SU-DHL-6 (cell line): ENCODE measurements around the gene NRTN.

Source experiments
- H2AFZ ChIP-seq: fragments of 200-600 bp; sonication (generic); 2 replicates; pipeline ENCODE4 v1.6.1; 2014; ENCODE audit warnings: low read depth, mild to moderate bottlenecking, moderate library complexity, mixed read lengths, antibody characterized with exemption, low read length; ENCODE audit not compliant: severe bottlenecking
- H3F3A ChIP-seq: fragments of 200-600 bp; shearing (Covaris generic); 2 replicates; pipeline ENCODE4 v1.6.0; 2016; ENCODE audit warnings: antibody characterized with exemption, mild to moderate bottlenecking; ENCODE audit not compliant: insufficient read depth
- H3K27ac ChIP-seq: fragments of 200-600 bp; sonication (generic); 2 replicates; pipeline ENCODE4 v1.5.1; 2016; ENCODE audit warnings: low read depth, mild to moderate bottlenecking, low read length, moderate library complexity, mixed read lengths
- H3K27me3 ChIP-seq: fragments of 200-600 bp; sonication (generic), shearing (Covaris generic); 2 replicates; pipeline ENCODE4 v1.6.0; 2014; ENCODE audit warnings: mild to moderate bottlenecking, low read length
- H3K36me3 ChIP-seq: fragments of 200-600 bp; sonication (generic); 2 replicates; pipeline ENCODE4 v1.6.1; 2014; ENCODE audit warnings: mild to moderate bottlenecking, low read length, mixed read lengths
- H3K4me2 ChIP-seq: fragments of 300-600, 200-600 bp; shearing (Covaris generic), sonication (generic); 2 replicates; pipeline ENCODE4 v1.6.0; 2014; ENCODE audit warnings: low read length, low read depth, mild to moderate bottlenecking; ENCODE audit not compliant: poor library complexity, severe bottlenecking
- H3K4me3 ChIP-seq: fragments of 200-600 bp; sonication (generic); 2 replicates; pipeline ENCODE4 v1.5.1; 2014; ENCODE audit warnings: antibody characterized with exemption, low read length, mild to moderate bottlenecking, mixed read lengths; ENCODE audit not compliant: insufficient read depth, poor library complexity, severe bottlenecking
- H3K79me2 ChIP-seq: fragments of 200-600 bp; sonication (generic); 2 replicates; pipeline ENCODE4 v1.6.1; 2014; ENCODE audit warnings: mild to moderate bottlenecking, low read length, moderate library complexity; ENCODE audit not compliant: insufficient read depth
- H3K9ac ChIP-seq: fragments of 200-600 bp; sonication (generic); 2 replicates; pipeline ENCODE4 v1.7.0; 2014; ENCODE audit warnings: mild to moderate bottlenecking, low read length
- H3K9me2 ChIP-seq: fragments of 200-600 bp; sonication (generic); replicated peaks from 2 replicates; pipeline ENCODE4 v1.6.1; 2014; ENCODE audit warnings: low read length; ENCODE audit not compliant: insufficient read depth
- H3K9me3 ChIP-seq: fragments of 200-600 bp; sonication (generic); 2 replicates; pipeline ENCODE4 v1.6.1; 2014; ENCODE audit warnings: low read length, mixed read lengths; ENCODE audit not compliant: insufficient read depth
- H4K20me1 ChIP-seq: fragments of 200-600 bp; sonication (generic); 2 replicates; pipeline ENCODE4 v1.6.1; 2014; ENCODE audit warnings: low read depth, mild to moderate bottlenecking, antibody characterized with exemption, low read length, moderate library complexity, mixed read lengths
- EZH2phosphoT487 ChIP-seq: fragments of 200-600 bp; sonication (generic), shearing (Covaris generic); conservative IDR thresholded peaks from 2 replicates; pipeline ENCODE4 v1.6.1; 2018; ENCODE audit warnings: mild to moderate bottlenecking, antibody characterized with exemption, low read length, moderate library complexity, mixed read lengths
- TF ChIP-seq, protein P1 (sequence below): fragments of 200-600 bp; sonication (generic); IDR thresholded peaks from one replicate; pipeline ENCODE4 v1.5.1; 2017; ENCODE audit warnings: antibody characterized with exemption, mild to moderate bottlenecking, low read length, moderate library complexity; ENCODE audit not compliant: insufficient read depth, poor library complexity, severe bottlenecking

The NRTN gene

DNA sequence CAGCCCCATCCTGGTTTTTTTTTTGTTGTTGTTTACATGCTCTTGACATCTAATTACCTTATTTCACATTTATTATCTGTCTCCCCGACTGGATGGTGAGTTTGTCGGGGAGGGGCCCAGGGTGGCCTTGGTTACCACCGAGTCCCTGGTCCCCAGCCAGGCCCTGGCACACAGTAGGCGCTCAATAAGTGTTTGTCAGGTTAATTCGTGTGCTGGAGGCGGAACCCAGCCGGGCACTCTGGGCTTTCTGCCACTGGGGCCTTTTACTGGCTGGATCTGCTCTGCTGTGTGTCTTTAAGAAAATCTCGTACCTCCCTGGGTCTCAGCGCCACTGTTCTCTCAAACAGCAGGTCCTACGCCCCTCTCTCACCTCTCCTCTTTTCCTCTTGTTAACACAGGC, 4.6 kb downstream of the NRTN start:
- Histone ChIP-seq H3K4me3 (no peak overlapping the region), H3K27me3 (no peaks in the 10 kb centered on the region), H3K9me2 (no peaks in the 10 kb centered on the region), H3K9me3 (no peaks in the 10 kb centered on the region), H3K79me2 (no peaks in the 10 kb centered on the region), H3K4me2 (no peak overlapping the region), H2AFZ (no peak overlapping the region), H4K20me1 (no peaks in the 10 kb centered on the region), H3K27ac (no peak overlapping the region), H3F3A (no peaks in the 10 kb centered on the region), H3K9ac (no peak overlapping the region), H3K36me3 (no peaks in the 10 kb centered on the region)
- TF ChIP-seq EZH2phosphoT487, result no peak
- TF ChIP-seq, protein P1, sequence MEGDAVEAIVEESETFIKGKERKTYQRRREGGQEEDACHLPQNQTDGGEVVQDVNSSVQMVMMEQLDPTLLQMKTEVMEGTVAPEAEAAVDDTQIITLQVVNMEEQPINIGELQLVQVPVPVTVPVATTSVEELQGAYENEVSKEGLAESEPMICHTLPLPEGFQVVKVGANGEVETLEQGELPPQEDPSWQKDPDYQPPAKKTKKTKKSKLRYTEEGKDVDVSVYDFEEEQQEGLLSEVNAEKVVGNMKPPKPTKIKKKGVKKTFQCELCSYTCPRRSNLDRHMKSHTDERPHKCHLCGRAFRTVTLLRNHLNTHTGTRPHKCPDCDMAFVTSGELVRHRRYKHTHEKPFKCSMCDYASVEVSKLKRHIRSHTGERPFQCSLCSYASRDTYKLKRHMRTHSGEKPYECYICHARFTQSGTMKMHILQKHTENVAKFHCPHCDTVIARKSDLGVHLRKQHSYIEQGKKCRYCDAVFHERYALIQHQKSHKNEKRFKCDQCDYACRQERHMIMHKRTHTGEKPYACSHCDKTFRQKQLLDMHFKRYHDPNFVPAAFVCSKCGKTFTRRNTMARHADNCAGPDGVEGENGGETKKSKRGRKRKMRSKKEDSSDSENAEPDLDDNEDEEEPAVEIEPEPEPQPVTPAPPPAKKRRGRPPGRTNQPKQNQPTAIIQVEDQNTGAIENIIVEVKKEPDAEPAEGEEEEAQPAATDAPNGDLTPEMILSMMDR, result no peak

DNA sequence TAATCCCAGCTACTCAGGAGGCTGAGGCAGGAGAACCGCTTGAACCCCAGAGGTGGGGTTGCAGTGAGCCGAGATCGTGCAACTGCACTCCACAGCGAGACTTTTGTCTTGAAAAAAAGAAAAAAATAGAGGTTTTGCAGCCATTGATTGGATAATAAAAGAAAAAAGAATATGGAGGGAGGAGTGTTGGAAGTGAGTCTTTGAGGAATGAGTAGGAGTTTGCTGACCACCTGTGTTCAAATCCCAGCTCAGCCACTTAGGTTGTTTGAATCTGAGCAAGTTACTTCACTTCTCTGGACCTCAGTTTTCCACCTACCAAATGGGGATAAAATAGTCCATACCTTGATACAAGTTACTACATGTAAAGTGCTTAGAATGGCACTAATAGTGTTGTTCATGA, 6.2 kb downstream of the NRTN start:
- Histone ChIP-seq H3F3A (no peaks in the 10 kb centered on the region), H3K36me3 (no peaks in the 10 kb centered on the region), H3K4me2 (no peak overlapping the region), H3K27ac (no peak overlapping the region), H3K79me2 (no peaks in the 10 kb centered on the region), H3K27me3 (no peaks in the 10 kb centered on the region), H4K20me1 (no peaks in the 10 kb centered on the region), H3K9me3 (no peaks in the 10 kb centered on the region), H3K9me2 (no peaks in the 10 kb centered on the region), H3K4me3 (no peak overlapping the region), H3K9ac (no peak overlapping the region), H2AFZ (no peak overlapping the region)
- no peak for TF ChIP-seq EZH2phosphoT487
- TF ChIP-seq, protein P1, result no peak

DNA sequence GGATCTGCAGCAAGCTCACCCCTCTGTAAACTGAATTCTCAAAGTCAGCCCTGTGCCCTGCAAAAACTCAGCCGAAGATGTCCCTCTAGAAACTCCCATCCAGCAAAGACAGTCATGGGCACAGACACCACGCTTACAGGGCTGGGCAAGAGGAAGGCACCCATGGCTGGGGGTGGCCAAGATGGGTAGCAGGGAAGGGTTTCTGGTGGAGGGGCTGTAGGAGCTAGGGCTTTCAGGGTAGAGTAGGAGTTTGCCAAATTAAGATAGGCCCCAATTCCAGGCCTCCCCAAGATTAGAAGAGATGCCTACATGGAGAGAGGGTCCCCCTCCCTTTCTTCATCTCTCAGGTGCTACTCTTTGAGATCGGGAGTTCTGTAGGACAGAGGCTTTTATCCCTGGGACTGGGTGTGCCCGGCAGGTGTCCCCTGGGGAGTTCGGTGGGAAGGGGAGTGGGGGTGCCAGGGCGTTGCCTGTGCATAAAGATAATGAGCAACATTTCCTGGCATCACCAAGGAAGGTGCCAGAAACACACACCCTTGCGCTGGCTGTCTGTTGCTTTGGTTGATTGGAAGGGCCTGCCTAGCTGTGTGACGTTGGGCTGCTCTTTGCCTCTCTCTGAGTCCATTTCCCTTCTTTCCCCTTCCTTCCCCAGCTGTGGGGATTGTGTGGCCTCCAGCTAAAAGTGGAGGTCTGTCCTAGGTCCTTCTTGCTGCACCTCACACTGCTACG, 9.4 kb downstream of the NRTN start:
- Histone ChIP-seq H3K27ac (no peak overlapping the region), H3K9me3 (no peaks in the 10 kb centered on the region), H3K27me3 (no peaks in the 10 kb centered on the region), H3K9me2 (no peaks in the 10 kb centered on the region), H3K36me3 (no peaks in the 10 kb centered on the region), H3K4me2 (no peak overlapping the region), H3K4me3 (no peak overlapping the region), H3K79me2 (no peaks in the 10 kb centered on the region), H2AFZ (no peak overlapping the region), H3F3A (no peaks in the 10 kb centered on the region), H3K9ac (no peak overlapping the region), H4K20me1 (no peaks in the 10 kb centered on the region)
- TF ChIP-seq, protein P1, result no peak
- no peak for TF ChIP-seq EZH2phosphoT487
